Hypothalamus (tissue), 51 donors: ENCODE measurements around the gene KRT71.

Experiments used
- DNase-seq, 51 donors: peaks; one replicate each; lab custom pipeline; 2025; lab: John Stamatoyannopoulos, UW

KRT71 gene

DNA sequence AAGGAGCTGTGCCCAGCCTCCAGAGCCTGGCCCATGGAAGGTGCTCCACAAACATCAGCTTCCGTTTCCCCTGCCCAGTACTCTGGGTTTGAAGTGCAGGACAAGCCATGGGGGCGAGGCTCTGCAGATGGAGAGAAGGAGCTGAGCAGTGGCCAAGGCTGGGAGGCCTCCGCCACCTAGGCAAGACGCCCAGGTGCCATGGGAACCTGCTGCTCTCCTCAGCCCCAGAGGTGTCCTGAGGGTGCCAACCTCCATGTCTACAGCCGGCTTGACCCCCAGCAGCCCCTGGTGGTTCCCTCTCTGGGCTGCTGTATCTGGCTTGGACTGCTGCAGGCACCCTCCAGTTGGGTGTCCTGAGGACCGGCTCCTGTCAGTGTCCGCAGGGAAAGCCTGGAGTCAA, 12.4 kb downstream of the KRT71 start:
- DNase-seq, result no peak

DNA sequence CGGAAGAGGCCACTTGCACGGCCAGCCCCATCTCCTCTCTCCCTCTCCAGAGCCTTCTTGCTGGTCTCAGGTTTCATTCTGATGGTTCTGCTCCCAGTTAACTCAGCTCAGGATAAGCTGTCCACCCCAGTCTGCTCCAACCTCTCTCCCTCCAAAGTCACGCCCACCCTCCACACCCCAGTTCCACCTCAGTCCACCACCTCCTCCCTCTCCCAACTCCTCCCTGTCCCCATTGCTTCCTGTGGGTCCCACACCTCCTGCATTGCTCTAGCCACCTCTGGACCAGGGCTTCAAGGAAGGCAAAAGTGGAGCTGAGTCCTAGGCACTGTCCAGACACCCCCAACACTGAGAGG, 13.1 kb downstream of the KRT71 start:
- DNase-seq, result no peak

DNA sequence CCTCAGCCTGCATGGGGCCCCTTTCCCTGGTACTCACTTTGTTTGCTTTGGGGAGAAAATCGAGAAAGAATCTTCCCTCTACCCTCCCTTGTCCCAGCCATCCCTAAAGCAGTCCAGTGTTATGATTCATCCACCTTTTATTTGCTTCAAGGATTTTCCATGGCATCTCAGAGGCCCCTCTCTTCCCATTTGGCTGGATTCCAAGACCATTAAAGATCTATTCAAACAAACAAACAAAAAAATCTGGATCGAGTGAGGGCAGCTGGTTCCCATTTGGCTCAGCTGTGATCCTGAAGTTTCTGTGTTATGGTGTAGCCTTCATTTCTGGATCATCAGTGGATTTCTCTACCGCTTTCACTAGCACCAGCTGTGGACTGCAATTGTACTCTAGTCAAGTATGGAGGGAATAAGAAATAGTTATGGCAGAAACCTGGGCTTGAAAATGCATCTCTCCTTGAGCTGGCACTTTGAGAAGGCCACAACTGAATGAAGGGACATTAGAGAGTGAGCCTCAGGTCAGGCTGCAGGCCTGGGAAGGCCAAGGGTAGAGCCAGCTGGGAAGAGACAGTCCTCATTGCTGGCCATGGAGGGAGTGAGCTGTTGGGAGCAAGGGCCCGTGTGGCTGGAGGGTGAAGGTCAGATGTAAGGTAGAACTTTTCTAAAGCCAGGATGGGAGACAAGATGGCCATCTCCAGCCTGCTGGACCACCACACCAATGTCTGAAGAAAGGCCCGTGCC, 13.7 kb downstream of the KRT71 start:
- no peak for DNase-seq

DNA sequence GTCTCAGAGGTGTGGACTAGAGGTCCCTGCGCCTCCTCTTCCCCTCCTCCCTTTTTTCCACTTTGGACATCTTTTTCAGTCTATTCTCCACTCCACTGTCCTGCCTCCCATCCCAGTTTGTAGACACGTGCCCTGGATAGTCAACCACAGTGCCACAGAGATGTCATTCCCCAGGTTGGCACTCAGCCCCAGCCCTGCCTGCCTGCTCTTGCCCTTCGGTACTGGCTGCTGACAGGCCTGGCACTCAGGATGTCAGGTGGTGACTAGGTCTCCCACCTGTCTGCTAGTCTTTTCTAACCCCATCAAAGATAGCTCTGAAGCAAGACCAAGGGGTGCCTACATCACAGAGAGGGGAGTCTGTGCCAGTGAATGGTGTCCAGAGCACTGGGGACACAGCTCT, 15.8 kb downstream of the KRT71 start:
- no peak for DNase-seq

DNA sequence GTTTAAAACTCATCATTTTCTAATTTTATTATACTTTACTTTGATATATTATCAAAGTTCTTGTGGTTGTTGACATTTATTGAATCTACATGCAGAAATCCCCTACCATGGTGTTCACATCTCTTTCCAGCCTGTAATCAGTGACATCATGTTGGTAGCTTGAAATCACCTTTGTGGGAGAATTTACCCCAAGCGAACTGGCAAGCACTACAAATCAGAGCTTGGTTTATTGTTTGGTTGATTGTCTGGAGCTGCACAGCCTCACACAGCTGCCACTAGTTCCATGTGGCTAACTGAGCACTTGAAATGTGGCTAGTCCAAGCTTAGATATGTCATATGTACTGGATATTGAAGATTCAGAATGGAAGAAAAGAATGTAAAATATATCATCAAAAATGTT, 17.4 kb downstream of the KRT71 start:
- no peak for DNase-seq

GRCh38 chr12:52534482-52534881, 18.5 kb downstream of the KRT71 start:
- no peak for DNase-seq

DNA sequence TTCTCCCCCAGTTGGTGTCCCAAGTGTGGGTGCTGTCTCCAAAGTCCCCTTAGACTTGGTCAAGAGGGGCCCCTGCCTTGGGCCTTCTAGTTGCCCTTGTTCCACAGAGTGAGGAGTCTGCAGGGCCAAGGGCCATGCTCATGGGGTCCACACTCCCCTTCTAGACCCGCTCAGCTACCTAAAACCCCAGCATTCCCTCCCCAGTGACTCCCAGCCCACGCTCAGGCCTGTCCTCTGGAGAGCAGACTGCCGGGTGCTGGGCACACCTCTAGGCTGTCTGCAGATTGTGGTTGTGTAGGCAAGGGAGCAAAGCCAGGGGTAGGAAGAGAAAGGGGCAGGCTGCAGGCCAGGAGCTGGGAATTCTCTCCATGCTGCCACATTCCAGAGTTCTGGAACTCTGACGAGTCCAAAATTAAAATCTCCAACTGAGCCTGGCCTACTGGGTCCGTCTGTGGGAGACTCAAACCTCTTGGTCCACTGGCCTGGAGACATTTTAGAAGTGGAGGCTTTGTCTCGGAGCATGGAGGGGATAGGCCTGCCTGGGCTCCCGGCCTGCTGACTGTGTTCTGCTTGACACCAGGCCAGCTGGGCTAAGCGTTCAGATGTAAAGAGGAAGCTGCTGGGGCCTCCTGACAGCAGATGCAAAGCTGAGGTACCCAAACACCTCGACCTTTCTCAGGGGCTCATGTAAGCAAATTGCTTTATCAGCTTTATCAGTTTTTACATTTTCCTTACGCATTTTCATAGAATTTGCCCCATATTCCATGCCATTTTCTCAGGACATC, 19.1 kb downstream of the KRT71 start:
- peak in 4 of 51 donors; percentile 8 to 24 (median 14) for DNase-seq

DNA sequence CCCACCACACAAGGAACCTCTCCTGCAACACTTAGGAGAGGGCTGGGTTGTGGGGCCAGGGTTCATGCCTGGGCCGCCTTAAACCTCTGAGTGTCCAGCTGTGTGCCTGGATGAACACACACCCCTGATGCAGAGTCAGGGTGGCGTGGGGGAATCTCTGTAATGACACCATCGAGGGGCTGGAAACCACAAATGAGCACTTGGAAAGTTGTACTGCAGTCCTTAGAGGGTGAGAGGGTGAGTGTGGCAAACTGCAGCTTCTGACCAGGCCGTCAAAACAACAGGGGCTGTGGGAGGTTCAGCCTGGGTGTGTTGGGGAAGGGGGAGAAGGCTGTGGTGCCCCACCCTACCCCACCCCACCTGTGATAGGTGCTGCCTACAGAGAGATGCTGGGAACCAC, 20.3 kb downstream of the KRT71 start:
- no peak for DNase-seq

DNA sequence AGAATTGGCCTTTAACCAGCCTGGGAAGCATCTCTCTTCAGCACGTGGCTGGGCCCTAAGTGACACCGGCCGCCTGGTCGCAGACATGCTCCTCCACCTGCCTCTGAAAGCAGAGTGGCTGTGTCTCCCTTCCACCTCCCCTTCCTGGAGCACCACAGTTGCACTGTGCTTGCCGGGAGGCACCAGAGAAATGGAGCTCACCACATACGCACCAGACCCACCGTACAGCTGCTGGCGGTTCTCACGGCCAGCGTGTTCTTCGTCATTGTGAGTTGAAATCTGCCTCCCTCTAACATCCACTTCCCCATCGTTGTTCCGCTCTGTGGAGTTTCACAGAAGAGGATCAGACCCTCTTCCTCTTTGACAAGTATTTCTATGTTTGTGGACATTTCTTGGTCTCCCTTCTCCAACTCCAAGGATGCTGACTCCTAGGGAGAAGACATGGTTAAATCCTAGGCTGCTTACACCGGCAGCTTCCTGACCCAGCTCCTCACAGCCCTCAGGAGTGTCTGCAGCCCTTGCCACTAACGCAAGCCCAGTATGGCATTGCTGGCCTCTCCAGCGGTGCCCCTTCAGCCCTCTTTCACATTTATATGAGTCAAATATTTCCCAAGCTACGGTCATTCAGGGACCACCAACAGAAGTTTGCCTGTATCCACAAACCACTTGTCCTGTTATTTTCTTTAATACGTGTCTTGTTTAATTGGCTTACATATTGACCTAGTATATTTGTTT, 21.2 kb downstream of the KRT71 start:
- DNase-seq, result peak in 7 of 51 donors; percentile 7 to 31 (median 17)

GRCh38 chr12:52530905-52531304, 22.0 kb downstream of the KRT71 start:
- DNase-seq, result no peak

GRCh38 chr12:52530366-52530765, 22.6 kb downstream of the KRT71 start:
- no peak for DNase-seq

DNA sequence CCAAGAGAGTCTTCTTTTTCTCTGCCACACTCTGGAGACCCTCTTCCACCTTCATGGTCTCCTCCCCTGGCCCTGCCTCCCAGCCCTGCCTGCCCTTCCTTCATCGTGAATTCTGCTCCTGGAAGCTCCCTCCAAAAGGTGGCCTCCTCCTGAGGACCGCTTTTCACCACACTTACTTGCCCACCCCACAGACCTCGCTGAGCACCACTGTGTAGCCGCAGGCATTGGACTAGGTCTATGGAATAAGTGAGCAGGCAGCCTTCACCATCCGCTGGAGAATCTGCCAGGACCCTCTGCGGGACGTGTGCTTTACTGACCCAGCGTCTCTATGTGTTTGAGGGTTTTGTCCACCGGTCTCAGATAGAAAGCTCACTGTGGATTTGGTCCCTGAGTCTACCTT, 23.1 kb downstream of the KRT71 start:
- DNase-seq, result no peak

DNA sequence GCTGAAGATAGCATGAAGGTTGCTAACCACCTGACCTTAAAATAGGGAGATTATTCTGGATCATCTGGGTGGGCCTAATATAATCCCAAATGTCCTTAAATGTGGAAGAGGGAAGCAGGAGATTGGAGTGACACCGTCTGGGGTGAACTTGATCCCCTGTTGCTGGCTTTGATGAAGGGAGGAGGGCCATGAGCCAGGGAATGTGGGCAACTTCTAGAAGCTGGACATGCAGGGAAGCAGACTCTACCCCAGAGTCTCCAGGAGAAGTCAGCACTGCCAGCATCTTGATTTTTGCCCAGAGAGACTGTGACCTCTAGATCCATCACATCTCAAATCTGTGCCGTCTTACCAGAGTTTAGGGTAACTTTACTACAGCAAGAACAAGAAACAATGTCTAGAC, 23.5 kb downstream of the KRT71 start:
- no peak for DNase-seq

- DNase-seq, result peak in 38 of 51 donors; percentile 10 to 72 (median 40)
Observed at GRCh38 chr12:52528641-52529143, 24.3 kb downstream of the KRT71 start.

DNA sequence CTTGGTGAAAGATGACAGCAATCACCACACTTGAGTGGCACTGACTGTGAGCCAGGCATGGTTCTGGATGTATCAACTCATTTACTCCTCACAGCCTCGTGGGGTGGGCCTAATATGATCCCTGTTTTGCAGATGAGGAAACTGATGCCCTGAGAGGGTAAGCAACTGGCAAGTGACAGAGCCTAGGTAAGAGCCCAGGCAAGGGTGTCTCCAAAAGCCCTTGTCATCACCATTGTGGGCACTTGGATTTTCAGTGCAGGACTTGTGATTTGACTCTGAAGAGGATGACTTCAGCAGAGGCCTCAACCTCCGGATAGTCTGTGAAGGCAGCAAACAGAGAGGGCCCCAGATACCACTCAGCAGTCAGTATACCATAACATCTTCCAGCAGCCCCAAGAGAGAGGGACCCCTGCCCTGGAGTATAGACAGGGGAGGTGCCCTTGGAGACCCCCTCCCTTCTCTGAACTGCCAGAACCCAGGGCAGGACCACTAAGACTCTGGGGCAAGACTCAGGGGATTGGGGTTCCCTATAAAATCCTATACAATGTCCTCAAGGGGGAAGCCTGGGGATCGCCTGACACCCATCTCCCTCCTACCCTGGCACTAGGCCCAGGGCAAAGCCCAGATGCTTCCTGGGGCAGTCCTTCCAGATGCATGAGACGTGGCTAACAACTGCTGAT, 25.7 kb downstream of the KRT71 start:
- DNase-seq, result no peak

DNA sequence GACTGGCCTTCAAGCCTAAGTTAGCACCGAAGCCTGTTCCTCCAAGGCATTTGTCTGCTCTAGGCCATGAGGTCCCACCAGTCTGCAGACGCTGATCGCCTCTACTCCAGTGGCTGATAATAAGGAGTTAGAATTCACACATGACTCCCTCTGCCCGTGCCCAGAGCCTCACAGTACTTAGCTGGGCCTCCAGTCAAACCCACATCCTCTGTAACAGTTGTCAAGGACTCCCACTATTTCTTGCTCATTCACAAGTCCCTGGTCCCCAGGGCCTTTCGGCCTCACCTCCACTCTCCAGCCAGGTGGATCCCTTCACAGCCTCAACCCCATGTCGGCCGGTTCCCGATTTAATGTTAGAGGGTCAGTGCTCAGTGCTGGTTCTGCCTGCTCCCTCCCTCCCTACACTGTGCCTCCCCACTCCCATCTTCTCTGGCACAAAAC, 26.4 kb downstream of the KRT71 start:
- no peak for DNase-seq

GRCh38 chr12:52525661-52526499, 27.1 kb downstream of the KRT71 start:
- no peak for DNase-seq

- DNase-seq, result no peak
Observed at GRCh38 chr12:52524898-52525591, 27.9 kb downstream of the KRT71 start.

GRCh38 chr12:52524241-52524897, 28.6 kb downstream of the KRT71 start:
- no peak for DNase-seq
